DMS 273 treated with DMSO at 0.1 percent for 48 hours (cell line): ENCODE data around the gene HSPA1A.
"Not testable (repeated sequence)": the region's sequence is repeated elsewhere in the genome, so short reads cannot be mapped to it uniquely, and the experiment has no call there.

Source experiments
- DNase-seq: peaks from one replicate; lab custom pipeline; 2025; lab: John Stamatoyannopoulos, UW

HSPA1A gene

DNA sequence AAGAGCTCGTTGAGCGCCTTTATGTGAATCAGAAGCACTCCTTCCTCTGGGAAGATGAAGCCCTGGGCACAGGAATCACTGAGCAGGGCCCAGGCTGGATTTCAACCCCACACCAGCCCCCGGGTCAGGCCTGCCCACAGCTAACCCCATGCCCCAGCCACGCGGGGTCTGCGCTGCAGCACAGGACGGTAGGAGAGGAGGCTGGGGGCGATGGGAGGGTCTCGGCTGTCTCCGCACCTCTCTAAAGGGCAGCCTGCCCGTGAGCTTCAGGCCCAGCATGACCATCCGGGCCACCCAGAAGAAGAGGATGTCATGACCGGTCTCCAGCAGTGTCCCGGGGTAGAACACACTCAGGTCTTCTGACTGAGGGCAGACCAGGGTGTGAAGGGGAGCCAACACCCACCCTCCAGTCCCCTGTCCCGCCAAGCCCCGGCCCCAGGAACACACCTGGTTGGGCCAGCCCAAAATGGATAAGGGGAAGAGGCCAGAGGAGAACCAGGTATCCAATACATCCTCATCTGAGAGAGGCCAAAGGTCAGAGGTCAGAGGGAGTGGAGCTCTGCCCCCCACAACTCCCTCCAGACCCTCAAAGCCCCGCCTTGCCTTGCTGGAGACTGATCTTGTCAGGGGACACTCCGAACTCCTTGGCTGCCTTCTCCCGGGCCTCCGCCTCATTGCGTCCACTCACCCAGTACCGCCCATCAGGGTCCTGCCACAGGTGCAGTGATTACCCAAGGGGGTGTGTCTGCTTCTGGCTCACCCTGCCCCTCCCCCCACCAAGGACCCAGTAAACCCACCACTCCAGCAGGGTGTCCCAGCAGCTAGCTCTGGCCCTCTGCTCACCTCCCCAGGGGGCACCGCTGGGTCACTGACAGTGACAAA lies 33.9 kb upstream of the HSPA1A start:
- DNase-seq, result no peak

DNA sequence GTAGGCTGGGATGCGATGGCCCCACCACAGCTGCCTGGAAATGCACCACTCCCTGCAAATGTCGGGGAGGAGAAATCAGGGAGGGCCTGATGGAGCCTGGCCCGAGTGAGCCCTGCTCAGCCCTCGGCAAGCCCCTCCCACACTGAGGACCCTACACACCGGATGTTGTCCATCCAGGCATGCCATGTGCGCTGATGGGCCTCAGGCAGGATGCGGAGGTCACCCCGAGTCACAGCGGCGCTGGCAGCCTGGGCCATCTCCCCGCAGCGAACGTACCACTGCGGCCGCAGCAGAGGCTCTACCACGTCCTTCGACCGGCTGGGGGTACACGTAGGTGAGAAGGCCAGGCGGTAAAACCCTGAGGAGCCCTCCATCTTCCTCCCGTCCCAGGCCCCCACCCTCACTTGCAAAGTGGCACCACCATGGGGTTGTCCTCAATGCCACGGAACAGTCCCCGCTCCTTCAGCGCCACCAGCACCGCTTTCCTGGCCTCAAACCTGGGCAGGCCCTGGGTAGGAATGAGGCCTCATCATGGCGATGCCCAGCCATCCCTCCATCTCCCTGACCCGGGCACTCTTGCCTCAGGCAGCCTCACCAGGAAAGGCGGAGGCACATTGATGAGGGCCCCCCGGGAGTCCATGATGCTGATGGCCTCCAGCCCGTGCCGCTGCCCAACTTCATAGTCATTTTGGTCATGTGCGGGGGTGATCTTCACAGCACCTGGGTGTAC lies 33.1 kb upstream of the HSPA1A start:
- DNase-seq, result no peak

DNA sequence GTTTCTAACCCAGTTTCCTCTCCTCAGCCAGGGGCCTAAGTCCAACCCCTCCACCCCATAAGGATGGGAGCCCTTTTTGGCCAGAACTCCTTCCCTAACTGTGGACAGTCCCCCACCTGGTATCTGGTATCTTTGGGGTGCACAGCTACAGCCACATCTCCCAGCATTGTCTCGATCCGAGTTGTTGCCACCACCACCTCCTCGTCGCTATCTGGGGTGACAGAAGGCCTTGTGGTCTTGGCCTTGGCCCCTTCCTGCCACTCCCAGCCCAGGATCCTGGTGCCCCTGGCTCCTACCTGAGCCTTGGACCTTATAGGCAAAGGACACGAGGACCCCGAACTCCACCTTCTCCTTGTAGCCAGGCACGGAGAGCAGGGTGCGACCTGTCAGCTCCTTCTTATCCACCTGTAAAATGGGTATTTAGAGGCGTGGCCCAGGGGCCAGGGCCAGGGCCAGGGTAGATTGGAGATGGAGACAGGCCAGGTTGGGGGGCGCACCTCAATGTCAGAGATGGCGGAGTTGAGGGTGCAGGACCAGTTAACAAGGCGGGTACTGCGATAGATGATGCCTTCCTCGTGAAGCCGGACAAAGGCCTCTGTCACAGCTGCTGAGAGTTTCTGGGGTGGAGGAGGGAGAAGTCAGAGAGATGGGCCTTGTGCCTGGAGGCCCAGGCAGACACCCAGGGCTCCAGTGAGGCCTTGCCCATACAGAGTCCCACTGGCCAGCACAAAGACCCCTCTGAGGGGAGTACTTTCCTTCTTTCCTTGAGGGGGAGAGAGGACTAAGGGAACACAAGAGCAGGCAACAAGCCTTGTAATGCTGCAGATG lies 31.0 kb upstream of the HSPA1A start:
- DNase-seq, result no peak

DNA sequence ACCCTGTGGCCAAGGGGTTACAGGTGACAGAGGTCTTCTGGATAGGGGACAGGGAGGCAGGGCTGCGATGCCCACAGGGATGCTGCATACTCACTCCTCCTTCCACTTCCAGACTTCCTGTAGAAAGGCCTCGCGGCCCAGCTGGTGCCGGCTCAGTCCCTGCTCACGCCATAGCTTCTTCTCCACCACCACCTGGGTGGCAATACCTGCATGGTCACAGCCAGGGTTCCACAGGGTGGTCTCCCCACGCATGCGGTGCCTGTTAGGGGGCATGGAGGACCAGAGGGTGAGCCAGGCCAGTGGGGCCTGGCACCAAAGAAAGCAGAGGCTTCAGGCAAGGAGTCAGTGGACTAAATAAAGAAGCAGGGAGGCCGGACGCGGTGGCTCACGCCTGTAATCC lies 29.9 kb upstream of the HSPA1A start:
- no peak for DNase-seq

DNA sequence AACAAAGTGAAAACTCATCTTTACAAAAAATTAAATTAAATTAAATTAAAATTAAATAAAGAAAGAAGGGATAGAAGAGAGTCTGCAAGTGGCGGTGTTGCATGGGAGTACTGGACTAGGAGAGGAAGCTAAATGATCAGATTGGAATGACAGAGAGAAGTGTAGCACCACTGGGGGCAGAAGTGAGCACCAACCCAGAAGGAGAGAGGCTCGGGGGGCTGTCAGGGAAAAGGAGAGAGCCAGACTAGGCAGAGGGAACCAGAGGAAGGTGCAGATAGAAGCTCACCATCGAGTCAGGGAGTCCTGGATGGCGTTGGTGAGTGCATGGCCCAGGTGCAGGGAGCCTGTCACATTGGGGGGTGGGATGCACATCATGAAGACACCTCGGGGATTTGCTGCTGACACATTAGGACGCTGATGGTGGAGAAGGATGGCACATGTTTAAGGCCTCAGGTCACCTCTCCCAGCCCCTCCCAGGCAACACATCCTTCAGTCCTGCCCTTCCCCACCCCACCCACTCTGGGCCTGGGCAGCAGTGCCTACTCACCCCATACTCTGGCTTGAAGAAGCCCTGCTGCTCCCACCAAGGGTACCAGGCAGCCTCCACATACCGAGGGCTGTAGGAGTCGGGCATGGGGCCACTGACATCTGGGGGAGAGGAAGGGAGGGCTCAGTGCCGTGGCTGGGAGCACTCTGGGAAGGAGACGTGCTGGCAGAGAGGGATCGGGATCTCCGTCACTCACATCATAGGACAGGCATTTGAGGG lies 23.8 kb upstream of the HSPA1A start:
- DNase-seq, result peak; percentile 36

DNA sequence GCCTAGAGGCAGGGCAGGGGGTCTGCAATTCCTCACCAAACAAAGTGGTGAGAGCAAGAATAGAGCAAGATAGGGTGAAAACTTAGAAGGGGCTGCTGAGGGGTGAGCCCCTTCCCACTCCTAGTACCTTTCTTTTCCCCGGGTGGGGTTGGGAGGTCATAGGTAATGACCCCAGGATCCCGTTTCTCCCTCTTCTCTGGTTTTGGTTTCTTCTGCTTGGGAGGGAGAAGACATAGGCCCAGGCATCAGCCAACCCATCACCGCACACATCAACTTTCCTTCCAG lies 23.3 kb upstream of the HSPA1A start:
- DNase-seq, result no peak

DNA sequence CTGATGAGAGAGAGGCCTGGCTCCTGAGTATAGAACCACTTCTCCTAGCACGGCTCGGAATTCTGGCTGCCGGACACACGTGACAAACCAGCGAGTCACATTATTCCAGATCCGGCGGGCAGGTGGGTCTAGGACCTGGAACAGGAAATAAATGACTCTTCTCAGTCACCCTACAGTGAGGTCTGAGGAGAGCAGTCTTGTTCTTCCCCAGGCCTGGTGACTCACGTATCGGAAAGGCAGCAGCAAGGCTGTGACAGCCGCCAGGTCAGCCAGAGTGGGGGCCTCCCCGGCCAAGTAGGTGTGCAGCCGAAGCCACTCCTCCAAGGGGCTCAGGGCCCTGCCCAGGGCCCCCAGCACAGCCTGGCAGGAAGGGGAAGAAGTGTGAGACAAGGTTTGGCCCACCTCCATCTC lies 22.6 kb upstream of the HSPA1A start:
- no peak for DNase-seq

DNA sequence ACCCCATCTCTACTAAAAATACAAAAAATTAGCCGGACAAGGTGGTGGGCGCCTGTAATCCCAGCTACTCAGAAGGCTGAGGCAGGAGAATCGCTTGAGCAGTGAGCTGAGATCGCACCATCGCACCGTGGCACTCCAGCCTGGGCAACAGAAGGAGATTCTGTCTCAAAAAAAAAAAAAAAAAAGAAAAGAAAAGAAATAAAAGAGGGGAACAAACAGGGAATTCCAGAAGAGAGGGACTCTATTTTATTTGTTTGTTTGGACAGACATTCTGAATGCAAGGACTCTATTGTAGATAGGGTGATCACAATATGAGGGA lies 21.5 kb upstream of the HSPA1A start:
- not testable (repeated sequence) for DNase-seq

DNA sequence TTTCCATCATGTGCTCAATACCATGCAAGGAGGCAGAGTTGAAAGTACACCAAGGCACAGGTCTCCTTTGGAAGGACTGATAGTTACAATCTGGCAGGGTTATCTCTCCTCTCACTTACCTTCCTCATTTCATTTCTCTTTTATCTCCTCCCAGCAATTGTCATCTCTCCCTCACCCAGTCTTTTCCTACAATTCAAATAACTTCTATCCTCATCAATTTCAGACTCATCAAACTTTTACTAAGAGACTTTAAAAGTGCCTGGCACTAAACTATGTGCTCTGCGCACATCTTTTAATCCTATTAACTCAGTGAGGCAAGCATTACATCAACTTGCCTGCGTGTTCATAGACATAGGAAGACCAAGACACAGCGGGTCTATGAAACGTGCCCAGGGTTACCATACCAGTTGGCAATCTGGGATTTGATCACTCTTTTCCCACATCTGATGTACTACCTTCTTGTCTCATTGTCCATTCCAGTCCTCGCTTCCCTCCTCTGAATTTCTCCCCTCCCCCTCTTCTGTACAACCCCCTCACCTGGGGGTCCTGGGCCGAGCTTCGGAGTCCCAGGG lies 21.0 kb upstream of the HSPA1A start:
- DNase-seq, result no peak

DNA sequence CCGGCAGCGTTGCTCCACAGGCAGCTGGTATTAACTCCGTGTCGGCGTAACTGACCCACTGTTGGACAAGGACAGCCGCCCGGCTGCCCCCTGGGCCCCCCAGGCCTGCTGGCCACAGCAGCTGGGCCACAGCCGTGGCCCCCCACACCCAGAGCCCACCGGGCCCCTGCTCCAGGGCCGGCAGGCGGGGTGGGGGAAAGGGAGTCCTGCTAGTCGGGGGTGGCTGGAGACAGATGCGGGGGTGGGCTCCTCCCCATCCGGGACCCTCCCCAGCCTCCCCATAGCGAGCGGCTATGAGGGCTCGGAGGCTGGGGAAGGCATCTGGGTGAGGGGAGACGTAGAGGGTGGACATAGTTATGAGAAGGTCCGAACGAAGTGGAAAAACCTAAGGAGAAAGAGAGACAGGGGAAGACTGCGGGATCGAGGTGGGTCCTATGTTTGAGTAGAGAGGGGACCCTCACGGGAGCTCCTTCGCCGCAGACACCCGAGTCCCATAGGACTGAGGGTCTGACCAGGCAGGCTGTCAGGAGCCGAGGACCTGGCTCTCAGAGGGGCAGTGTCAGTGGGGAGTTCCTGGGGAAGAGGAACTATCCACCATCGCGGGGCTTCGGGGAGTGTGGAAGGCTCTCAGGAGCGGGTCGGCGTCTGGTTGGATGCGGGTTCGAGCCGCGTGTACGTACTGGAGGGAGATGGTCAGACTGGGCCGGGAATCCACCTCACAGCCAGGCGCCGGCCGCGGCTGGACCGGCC lies 20.3 kb upstream of the HSPA1A start:
- DNase-seq, result no peak

DNA sequence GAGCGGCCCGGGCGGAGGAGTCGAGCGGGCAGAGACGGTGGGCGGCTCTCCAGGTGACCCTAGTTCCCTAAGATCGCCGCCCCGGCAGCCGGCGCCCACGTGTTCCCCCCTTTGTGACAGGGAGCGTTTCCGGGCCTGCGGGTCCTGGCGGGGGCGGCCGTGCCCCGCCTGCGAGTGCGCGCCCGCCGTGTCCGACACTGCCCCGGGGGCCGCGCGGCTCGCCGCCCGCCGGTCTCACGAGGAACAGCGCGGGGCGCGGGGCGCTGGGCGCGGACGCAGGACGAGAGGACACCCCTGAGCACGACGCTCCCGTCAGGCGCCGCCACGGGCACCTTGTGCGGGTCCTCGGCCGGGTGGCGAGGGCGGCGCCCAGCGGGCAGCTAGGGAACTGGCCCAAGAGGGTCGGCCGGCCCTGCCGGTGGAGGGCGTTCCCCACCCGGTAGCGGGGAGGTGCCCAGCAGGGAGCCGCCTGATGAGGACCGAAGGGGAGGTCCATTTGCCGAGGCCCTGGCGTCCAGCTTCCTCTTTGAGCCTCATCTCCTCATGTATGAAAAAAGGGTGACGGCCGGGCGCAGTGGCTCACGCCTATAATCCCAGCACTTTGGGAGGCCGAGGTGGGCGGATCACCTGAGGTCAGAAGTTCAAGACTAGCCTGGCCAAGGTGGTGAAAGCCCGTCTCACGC lies 19.6 kb upstream of the HSPA1A start, which contains the start of gene VARS1:
TSS of gene VARS1 (minus strand) at position 137 of the 683 bp plus-strand sequence. CDS start 535 bp downstream, outside the sequence.
- peak; percentile 66 for DNase-seq

DNA sequence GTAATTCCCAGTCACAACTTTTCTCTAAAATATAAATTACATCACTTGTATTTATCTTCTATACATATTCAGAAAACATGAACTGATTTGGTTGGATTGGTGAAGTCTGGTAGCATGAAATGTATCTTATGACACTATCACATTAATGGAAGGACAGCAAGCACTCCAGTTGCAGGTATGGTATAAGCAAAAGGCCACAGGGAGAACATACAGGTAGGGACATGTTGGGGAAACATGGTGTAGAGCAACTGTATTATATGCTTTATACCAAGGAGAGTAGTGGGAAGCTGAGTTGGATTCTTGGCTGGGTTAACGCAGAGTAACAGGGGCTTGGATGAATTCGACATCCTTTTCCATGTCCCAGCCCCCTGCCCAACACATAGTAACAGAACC lies 18.4 kb upstream of the HSPA1A start:
- no peak for DNase-seq

DNA sequence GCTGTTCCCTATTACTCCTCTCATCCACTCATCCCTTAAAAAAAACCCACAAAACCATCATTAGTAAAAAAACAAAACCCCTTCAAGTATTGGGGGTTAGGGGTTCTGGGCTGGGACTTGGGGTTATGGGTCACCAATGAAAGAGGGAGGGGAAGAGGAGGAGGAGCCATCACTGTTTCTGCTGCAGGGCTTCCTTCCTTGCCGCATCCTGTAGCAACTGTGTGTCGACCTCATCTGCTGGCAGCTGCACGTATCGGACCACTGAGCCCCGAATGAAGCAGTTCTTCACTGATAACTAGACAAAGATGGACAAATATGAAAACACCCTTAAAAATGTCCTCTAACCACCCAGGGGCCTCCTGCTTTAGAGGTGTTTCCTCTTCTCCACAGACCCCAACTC lies 17.8 kb upstream of the HSPA1A start:
- no peak for DNase-seq

DNA sequence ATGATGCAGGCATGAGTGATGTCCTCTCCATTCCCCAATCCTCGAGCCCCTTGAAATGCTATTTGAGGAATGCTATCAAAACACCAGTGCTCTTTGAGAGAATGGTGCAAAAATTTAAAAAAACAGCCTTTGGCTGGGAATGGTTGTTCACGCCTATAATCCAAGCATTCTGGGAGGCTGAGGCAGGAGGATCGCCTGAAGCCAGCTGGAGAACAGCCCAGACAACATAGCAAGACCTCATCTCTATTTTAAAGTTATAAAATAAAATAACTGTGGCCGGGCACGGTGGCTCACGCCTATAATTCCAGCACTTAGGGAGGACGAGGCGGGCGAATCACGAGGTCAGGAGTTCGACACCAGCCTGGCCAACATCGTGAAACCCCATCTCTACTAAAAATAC lies 15.6 kb upstream of the HSPA1A start:
- no peak for DNase-seq

DNA sequence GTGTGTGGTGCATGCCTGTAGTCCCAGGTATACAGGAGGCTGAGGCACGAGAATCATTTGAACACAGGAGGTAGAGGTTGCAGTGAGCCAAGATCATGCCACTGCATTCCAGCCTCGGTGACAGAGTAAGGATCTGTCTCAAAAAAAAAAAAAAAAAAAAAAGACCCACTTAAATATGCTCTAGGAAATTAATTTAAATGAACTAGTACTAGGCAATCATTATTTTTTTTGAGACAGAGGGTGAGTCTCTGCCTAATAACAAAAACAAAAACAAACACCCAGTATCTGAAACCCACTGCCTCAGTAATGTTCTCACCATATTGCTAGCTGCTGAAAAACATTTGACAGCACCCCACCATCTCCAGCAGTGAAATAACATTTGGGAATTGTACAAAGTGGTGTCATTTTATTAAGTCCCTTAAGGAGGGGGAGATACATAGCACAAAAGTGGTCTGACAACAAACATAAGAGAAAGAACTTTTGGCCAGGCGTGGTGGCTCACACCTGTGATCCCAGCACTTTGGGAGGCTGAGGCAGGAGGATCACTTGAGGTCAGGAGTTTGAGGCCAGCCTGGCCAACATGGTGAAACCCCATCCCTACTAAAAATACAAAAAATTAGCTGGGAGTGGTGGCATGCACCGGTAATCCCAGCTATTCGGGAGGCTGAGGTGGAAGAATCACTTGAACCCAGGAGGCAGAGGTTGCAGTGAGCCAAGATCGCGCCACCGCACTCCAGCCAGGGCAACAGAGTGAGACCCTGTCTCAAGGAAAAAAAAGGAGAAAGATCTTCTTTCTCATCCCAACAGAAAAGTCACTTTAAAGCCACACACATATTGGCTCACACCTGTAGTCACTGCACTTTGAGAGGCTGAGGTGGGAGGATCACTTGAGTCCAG lies 14.1 kb upstream of the HSPA1A start:
- not testable (repeated sequence) for DNase-seq

DNA sequence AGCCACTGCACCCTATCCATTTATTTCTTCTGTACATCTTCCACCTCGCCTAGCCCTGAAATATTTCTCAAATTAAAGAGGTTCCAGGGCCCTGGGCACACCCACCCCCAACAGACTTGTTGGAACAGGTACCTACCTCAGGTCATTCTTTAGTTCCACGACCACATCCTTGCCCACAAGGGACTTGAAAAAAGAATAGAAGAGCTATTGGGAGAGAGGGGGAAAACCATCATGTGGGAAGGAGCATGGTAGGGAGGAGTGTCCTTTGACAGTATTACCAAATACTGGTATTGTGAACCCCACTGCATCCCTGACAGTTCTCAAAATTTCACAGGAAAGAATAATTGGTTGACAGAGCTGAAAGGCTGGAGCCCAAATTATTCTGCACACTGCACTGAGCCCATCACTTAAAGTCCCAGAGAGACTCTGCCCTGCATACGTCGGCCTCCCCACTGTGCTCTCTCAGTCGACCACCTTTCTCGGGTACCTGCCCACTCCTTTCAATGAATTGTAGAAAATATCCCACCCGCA lies 9.3 kb upstream of the HSPA1A start:
- no peak for DNase-seq

DNA sequence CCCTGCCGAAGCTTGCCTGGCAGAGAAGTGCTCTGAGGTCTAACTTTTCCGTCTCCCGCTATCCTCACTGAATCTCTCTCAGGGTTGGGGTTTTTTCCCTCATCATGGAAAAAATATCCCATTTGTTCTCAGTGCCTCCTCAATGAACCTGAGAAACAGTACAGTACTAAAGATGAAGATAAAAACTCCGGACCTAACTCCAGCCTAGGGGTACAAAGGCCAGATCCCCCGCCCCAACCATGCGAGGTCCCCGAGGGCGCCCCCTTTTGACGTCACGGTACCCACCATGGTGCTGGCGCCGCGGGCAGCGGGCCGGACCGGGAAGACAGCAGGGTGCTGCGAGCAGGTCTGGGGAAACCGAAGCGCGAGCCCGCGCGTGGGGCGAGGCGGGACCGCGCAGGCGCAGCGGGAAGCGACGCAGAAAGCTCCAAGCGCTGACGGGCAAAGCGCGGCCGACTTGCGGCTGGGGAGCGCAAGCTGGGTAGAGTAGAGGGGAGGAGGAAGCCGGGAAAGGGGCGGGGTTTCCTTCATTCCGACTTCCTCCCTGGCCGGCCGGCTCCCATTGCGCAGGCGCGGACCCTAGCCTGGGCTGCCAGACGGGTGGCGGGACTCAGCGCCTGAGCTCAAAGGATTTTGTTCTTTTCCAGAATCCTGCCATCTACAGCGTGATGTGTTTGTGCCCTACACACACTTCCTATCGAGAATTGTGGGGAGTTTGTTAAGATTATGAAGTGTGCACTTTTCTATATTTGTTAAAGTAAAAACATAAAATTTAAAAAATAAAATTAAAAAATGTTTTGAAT lies 8.7 kb upstream of the HSPA1A start, which contains the start of gene LSM2:
TSS of gene LSM2 (minus strand) at position 497 of the 803 bp plus-strand sequence. CDS start at position 288, 209 bp downstream.
- peak; percentile 92 for DNase-seq

DNA sequence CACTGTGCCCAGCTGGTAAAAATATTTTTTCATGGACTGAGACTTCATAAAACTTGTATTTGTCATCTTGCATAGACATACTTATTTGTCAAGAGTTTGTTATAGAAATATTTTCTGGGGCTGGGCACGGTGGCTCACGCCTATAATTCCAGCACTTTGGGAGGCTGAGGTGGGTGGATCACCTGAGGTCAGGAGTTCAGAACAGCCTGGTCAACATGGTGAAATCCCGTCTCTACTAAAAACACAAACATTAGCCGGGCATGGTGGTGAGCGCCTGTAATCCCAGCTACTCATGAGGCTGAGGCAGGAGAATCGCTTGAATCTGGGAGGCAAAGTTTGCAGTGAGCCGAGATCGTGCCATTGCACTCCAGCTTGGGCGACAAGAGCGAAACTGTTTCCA lies 6.7 kb upstream of the HSPA1A start:
- DNase-seq, result not testable (repeated sequence)
